NCI-H510A (cell line): ENCODE data around the gene FLOT2.
"Not testable (repeated sequence)": the region's sequence is repeated elsewhere in the genome, so short reads cannot be mapped to it uniquely, and the experiment has no call there.

Experiments
- DNase-seq: peaks from one replicate; lab custom pipeline; 2025; lab: John Stamatoyannopoulos, UW

The FLOT2 gene

DNA sequence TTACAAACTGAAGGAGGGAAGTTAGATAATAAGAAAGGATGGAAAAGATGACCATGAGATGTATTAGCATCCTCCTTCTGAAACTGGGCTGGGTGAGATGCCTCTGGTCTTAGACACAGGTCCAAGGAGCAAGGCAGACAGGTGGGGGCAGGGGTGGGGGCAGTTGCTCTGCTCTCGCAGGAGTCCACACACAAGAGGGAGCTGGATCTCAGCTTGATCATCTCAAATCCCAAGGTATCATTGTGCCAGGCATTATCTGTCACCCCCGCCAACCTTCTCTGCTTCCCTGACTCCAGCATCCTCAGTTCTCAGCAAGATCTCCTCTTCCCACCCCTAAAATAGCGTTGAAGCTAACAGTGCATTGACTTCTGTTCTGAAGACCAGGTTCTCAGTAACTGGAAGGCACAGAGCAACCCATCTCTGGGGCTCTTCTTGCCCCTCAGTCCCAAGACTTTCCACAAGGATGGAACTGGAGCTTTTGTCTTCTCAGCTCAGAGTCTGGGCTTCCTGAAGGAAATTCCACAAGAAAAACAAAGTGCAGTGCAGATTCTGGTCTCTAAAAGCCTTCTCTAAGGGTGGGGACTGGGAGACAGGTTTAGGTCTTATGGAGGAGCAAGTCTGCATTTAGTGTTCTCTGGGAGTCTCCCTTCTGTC lies 1.6 kb downstream of the FLOT2 start:
- no peak for DNase-seq

DNA sequence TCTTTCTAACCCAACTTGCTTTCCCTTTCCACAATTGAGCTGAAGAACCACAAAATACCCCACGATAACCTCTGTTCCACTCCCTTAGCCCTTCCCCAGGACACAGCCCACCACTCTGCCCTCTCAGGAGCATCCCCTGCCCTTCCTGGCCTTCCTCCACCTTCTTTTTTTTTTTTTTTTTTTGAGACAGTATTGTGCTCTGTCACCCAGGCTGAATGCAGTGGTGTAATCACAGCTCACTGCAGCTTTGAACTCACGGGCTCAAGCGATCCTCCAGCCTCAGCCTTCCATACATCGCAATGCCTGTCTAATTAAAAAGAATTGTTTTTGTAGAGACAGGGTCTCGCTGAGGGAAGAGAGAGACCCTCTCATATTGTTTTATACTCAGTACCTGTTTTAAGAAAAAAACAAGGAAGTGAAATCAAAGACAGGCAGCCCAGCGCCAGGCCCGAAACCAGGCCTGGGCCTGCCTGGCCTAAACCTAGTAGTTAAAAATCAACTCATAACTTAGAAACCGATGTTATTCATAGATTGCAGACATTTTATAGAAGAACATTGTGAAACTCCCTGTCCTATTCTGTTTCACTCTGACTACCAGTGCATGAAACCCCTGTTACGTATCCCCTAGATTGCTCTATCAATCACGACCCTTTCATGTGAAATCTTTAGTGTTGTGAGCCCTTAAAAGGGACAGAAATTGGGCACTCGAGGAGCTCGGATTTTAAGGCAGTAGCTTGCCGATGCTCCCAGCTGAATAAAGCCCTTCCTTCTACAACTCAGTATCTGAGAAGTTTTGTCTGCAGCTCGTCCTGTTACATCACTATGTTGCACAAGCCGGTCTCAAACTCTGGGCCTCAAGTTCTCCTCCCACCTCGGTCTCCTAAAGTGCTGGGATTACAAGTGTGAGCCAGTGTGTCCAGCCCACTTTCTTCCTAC lies 4.0 kb downstream of the FLOT2 start:
- not testable (repeated sequence) for DNase-seq

DNA sequence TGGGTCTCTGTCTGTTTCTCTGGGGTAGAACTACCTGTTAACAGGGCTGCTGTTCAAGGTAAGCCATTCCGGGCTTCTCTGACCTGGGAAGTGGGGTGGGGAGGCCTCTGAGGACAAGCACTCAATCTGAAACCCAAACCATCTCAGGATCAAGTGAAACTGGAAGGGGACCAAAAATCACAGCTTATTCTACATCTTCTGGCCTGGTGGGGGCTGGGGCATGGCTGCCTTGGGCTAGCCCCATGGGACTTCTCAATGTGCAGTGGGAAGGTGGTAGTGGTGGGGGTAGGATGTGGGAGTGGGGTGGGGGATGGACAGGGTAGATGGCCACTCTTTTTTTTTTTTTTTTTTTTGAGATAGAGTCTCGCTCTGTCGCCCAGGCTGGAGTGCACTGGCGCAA lies 5.5 kb downstream of the FLOT2 start:
- DNase-seq, result no peak

DNA sequence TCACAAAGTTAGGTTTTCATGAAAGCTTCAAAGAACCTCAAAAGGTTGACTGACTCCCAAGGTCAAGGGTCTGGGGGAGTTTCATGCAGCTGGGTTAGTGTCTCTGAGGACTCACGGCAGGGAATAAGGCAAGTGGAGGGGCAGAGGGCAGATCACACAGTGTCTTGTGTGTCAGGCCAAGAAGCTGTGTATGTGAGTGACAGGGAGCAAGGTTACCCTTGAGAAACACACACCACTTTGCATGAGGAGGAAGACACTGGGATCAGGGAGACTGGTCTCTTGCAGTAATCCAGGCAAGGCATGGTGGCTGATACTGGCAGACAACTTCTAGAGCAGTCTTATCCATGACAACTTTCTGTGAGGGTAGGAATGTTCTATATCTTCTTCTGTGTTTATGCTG lies 6.3 kb downstream of the FLOT2 start:
- no peak for DNase-seq

DNA sequence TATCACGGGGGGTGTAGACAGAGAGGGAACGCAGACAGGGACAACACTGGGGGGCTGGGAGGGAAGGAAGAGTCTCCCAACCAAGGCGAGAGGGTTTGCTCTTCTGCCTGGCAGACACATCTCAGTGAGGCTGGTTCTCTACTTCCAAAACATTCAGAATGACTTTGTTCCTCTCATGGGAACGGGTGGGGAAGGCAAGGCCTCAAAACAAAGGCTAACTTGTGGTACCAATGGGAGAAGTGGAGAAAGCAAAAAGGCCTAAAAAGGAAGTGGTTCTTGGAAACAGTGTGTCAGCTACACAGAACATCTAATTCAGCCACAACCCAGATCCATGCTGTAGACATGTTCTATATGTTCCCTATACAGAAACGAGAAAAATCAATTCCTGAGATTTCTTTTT lies 7.5 kb downstream of the FLOT2 start:
- no peak for DNase-seq

DNA sequence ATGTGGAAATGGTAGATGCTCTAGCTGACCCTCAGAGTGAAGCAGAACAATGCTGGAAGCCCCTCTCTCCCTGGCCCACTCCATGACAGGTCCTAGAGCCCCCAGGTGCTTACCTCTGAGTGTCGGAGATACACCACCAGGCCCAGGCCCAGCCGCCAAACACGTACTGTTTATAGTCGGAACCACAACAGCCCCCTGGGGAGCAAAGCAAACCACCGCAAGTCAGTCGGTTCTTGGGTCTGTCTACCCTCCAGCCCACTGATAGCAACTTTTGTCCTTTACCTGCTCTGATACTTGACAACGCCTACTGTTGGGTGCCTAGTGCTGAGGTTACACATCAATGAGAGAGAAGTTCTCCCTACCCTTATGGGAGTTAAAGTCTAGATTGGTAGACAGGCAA lies 8.7 kb downstream of the FLOT2 start:
- no peak for DNase-seq

DNA sequence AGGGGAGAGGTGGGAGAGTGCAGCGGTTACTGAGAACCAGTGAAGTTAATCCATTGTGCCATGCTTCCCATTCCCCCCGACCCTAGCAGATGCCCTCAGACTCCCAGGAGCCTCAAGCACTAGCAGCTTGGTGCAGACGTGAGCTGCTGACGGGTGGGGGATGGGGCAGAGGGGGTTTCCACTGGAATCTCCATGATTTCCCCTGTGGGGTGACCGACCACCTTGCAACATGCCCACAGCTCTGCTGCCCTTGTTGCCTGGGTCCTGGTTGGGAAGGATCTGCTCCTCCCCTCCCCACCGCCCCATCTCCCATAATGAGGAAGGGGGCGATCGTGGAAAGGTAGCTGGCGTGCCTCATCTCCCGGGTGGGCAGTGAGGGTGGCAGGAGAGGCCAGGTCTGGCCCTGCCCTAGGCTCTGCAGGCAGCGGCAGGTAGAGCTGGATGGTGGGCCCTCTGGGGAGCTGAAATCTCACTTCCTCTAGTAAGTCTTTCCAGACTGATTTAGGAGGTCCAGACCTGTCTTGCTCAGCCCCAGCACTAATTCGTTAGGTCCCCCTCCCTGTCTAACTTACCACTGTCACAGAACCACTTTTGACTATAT lies 9.6 kb downstream of the FLOT2 start:
- no peak for DNase-seq

DNA sequence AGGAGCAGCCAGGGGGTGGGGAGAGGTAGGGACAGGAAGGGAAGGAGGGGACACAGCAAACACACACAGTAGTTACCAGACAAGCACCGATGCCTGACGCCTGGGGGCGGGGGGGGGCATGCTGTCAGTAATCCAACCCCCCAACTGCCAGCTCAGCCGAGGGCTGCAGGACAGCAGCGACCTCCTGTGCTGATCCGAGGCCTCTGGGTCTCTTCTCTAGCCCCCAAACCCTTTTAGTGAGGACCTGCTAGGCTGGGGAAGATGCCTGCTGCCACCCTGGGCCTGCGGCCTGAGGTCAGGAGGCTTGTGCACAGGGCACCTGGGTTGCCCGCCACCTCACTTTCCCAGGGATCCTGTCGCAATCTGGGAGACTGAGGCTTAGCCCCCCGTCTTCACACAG lies 11.6 kb downstream of the FLOT2 start:
- DNase-seq, result no peak

DNA sequence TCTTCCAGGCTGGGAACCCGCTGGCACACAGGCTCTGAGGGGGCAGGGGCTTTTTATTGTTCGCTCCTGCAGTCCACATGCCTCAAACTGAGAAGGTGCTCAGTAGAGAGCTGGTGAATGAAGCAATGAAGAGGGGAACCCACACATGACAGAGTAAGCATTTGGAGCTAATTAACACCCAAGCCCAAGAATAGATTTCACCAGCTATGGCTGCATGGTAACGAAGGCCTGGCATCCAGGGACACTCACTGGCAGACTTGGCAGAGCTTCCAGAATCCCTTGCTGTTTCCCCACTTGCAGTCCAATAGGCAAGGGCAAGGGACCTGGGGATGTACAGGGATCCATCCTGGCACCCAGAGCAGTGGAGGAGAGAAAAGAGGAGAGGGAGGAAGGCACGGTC lies 12.2 kb downstream of the FLOT2 start:
- no peak for DNase-seq

DNA sequence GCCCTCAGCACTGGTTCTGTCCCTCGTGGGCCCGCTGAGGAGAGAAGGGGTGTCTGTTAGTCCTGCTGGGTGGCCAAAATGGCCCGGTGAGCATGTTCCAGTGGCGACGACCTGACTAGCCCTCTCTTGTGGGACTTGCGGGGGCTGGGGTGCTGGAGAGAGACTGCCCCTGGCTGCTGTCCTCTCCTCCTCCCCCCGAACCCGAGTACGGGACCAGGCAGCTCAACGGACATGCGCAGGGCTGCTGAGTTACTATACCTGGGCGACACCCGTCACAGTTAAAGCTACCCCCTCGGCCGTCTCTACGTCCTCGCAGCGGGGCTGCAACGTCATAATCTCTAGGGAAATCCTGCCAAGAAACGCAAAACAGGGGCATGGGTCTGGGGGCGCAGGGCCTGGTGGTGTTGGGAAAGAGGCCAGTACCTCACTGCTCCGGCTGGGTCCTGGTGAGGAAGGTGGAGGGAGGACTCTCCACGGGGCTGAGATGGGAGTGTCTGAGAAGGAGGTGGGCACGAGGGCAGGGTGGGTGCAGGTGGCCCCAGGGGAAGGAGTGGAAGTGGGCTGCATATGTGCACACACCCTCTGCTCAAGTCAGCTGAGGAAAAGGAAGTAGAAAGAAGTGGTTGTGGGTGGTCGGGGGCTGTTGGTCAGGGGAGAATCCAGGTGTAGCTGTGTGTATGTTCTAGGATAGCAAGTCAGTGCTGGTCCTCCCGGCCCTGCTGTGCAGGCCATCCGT lies 13.4 kb downstream of the FLOT2 start:
- DNase-seq, result no peak

DNA sequence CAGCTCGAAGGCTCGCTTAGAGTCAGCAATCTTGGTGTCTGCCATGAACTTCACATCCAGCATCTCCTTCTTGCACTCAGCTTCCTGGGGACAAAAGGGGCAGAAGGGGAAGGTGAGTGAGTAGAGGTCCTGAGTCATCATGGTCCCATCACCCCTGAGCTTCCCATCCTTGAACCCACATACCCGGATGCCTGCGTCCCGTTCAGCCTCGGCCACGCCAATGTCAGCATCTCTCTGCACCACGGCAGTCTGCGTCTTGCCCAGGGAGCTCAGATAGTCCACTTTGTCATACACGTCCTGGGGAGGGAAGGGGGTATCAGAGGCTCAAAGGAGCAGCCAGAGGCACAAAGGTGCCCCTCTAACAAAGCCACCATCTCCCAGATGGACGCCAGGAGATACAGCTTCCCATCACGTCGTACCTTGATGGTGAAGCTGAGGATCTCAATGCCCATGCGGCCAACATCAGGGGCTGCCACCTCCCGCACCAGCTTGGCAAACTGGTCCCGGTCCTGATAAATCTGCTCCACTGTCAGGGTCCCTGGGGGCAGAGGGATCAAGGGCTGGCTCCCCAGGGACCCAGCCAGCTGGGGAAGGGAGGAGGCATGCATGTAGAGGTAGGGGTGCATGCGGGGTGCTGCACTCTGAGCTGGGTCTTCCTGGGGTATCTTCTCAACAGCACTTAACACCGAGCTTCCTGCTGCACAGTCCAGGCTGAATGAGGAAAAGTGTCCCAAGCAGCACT lies 15.2 kb downstream of the FLOT2 start:
- DNase-seq, result no peak

DNA sequence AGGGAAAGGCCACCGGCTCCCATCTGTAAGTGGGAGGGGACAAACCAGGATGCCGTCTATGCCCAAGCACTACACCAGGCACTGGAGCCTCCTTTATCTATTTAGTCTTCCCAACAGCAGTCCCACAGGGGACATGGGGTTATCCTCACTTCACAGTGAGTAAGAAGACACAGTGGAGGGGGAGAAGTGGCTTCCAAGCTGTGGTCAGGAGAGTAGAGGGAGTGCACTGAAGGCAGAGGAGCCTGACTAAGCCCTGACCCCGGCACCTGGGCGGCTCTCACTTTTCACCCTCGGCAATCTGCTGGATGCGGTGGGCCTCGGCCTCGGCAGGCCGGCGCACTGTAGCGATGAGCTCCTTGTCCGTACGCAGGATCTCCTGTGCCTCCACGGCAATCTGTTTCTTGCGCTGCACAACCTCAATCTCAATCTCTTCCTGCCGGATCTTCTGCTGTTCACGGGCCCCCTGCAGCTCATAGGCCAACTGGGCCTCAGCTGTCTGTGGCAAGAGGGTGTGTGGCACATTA lies 15.9 kb downstream of the FLOT2 start:
- no peak for DNase-seq

DNA sequence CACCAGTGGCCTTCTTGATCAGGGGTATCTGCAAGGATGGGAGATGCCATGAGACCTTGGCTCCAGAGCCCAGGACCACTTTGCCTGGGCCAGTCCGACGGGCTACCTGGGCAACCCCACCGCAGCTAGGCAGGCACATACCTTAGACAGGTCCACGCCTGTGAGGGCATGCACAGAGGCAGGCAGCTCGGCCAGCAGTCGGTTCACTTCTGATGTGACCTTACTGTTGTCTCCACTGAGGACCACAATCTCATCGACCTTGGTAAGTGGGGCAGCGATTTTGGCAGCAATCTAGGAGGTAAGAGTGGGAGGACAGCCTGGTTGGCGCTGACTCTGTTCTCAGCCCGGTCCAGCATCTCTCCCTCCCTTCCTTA lies 17.0 kb downstream of the FLOT2 start:
- DNase-seq, result no peak

DNA sequence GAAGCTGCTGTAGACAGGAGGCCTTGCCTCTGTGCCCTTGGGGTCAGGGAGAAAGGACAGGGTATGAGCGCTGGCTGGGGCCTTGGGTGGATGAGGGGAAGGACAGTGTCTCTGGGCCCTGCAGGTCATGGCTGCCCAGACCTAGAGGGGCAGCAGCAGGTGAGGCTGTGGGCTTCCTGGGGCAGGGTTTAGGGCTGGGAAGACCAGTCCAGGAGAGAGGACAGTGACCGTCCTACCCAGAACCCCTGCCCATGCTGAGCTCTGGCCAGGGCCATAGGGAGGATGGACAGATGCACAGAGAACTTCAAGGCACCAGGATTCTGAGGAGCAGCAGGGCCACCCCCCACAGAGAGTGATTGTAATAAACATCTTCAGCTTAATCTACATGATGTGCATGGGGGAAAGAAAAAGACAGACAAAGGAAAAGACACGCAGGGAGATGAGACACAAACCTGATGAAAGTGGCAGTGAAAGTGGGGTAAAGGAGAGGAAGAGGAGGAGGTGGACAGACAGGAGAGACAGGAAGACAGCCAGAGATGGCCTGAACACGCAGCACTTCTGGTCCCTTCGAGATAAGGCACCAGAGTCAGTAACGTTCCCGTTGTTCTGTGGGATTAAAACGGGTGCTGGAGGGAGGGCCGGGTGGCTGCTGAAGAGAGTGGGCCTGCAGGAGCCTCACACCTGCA lies 17.5 kb downstream of the FLOT2 start:
- no peak for DNase-seq

DNA sequence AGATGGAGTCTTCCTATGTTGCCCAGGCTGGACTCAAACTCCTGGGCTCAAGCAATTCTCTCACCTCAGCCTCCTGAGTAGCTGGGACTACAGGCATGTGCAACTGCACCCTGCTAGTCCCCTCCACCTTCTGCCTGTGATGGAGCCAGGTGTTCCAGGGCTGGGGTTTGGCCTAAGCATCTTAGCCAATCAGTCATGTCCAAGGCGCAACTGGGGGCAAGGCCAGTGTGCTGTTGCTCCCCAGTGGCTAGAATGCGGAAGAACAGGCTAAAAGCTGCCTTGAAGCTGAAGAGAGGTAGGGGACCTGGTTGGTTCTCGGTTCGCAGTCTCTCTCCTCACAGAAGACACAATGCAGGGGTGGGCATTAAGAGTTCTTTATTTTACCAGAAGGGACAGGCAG lies 18.6 kb downstream of the FLOT2 start:
- DNase-seq, result peak; percentile 40

DNA sequence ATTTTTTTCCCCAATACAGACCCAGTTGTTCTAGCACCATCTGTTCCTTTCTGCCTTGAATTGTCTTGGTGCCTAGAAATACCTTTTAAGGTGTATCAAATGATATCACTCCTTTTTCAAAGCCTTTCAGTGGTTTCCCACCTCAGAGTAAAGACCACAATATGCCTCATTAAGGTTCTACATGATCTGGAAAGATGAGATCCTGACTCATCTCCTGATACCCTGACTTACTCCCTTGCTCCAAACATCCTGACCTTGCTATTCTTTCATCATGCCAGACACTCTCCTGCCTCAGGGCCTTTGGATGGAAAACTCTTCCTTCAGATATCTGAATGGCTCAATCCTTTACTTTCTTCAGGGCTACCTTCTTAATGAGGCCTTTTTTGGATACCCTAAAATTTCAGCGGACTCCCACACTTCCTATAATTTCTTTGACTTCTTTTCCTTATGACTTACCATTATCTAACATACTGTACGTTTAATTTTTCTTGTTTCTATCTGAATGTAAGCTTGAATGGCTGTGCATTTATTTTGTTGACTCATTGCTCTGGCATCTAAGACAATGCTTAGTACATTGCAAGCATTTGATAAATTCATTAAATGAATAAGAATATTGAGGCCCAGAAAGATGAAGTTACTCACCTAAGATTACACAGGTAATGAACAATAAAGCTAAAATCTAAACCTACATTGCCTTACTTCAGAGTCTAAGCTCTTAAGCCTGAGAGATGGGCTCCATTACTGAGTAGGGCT lies 19.2 kb downstream of the FLOT2 start:
- no peak for DNase-seq

DNA sequence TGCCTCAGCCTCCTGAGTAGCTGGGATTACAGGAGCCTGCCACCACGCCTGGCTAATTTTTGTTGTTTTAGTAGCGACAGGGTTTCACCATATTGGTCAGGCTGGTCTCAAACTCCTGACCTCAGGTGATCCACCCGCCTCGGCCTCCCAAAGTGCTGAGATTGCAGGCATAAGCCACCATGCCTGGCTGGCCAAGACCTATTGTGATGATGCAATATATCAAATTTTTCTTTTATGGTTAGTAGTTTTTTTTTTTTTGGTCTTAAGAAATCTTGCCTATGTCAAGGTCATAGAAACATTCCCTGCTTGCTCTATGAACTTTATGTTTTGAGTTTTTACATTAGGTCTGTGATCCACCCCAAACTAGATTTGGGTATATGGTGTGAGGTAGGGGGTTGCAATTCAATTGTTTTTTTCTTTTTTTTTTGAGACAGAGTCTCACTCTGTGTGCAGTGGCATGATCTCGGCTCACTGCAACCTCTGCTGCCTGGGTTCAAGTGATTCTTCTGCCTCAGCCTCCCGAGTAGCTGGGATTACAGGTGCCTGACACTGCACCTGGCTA lies 20.3 kb downstream of the FLOT2 start:
- not testable (repeated sequence) for DNase-seq

DNA sequence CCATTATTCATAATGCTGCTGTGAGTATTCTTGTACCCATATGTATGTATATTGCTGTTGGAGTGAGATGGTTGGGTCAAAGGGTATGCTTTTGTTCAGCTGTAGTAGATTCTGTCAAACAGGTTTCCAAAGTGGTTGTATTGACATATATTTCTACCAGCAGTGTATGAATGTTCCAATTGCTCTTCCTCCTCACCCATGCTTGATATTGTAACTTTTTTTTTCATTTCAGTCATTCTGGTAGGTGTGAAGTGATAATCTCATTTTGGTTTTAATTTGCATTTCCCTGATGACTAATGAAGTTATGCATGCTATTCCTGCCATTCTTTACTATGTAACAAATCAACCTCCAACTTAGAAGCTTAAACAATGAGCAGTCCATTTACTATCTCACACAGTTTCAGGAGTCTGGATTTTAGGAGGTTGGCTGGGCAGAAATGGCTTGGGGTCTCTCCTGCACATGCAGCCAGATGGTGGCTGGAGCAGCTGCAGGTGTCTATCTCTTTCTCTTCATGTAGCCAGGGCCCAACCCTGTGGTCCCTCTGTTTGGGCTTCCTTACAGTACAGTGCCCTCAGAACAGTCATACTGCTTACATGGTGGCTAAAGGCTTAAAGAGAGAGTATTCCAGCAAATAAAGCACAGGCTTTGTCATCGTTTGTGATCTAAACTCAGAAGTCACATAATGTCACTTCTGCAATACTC lies 21.5 kb downstream of the FLOT2 start:
- no peak for DNase-seq

DNA sequence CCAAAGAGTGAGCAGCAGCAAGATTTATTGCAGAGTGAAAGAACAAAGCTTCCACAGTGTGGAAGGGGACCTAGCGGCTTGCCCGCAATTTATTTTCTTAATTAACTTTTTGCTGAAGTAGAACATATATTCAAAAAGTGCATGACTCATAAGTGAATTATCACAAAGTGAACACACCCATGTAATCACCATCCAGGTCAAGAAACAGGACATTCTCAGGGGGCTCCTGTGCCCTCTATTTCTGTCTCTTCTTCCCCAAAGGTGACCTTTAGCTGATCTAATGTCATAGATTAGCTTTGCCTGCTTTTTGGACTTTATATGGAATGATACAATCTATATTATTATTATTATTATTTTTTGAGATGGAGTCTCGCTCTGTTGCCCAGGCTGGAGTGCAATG lies 22.8 kb downstream of the FLOT2 start:
- DNase-seq, result no peak
